ENCODE data around the gene SPACA5. TPM values are rescaled to one million over a fixed set of nuclear protein-coding genes. Genes with fewer than 3 reads are reported as not detected.
A peak's percentile ranks its signal among the peaks of the same experiment; 100 is the strongest.
"Not testable (repeated sequence)": the region's sequence is repeated elsewhere in the genome, so short reads cannot be mapped to it uniquely, and the experiment has no call there.

The SPACA5 gene
- total RNA-seq, 1 donor: not detected

DNA sequence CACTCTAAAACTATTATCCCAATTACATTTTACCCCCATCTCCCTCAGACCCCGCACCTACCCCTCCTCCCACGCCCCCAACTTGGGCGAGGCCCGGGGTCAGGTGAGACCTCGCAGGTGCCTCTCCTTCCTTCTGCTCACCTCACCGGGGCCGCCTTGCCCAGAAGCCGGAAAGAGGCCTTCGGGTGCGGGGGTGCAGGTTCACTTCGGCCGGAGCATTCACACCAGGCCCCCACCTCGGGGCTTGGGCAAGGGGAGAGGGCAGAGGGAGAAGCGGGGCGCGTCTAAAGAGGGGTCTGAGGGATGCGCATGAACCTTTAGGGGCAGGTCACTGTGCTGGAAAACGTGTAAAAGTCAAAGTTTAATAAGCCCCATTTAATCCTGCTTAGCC, 3.4 kb upstream of the SPACA5 start:
- TF ChIP-seq, protein P1, sequence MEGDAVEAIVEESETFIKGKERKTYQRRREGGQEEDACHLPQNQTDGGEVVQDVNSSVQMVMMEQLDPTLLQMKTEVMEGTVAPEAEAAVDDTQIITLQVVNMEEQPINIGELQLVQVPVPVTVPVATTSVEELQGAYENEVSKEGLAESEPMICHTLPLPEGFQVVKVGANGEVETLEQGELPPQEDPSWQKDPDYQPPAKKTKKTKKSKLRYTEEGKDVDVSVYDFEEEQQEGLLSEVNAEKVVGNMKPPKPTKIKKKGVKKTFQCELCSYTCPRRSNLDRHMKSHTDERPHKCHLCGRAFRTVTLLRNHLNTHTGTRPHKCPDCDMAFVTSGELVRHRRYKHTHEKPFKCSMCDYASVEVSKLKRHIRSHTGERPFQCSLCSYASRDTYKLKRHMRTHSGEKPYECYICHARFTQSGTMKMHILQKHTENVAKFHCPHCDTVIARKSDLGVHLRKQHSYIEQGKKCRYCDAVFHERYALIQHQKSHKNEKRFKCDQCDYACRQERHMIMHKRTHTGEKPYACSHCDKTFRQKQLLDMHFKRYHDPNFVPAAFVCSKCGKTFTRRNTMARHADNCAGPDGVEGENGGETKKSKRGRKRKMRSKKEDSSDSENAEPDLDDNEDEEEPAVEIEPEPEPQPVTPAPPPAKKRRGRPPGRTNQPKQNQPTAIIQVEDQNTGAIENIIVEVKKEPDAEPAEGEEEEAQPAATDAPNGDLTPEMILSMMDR (IDR thresholded peaks at IDR 0.05; ENCODE audit: extremely low read depth, low read depth, low read length): no peak
- H3K4me1 ChIP-seq (ENCODE audit: insufficient read depth, low read length): no peaks in the 10 kb centered on the region
- H3K79me2 ChIP-seq (ENCODE audit: insufficient read depth, low read length): peaks cover 9% of the 10 kb centered on the region
- no peaks in the 10 kb centered on the region for H3K36me3 ChIP-seq (ENCODE audit: insufficient read depth, low read length)
- H4K20me1 ChIP-seq (ENCODE audit: insufficient read depth, low read length): no peaks in the 10 kb centered on the region
- no peaks in the 10 kb centered on the region for H3K27me3 ChIP-seq (ENCODE audit: insufficient read depth, low read length)
- H3K27ac ChIP-seq (ENCODE audit: low read depth, low read length): peak overlapping the region; percentile 66
- no peak for DNase-seq (ENCODE audit: insufficient read length, low spot score, missing footprints)
- peak overlapping the region; percentile 95 for H2AFZ ChIP-seq (ENCODE audit: low read length)
- peak overlapping the region; percentile 88 for H3K4me3 ChIP-seq (ENCODE audit: insufficient read depth, low read length)
- H3K4me2 ChIP-seq (ENCODE audit: insufficient read depth, low read length): peak overlapping the region; percentile 83
- H3K9me3 ChIP-seq (ENCODE audit: low read depth, low read length): no peaks in the 10 kb centered on the region

DNA sequence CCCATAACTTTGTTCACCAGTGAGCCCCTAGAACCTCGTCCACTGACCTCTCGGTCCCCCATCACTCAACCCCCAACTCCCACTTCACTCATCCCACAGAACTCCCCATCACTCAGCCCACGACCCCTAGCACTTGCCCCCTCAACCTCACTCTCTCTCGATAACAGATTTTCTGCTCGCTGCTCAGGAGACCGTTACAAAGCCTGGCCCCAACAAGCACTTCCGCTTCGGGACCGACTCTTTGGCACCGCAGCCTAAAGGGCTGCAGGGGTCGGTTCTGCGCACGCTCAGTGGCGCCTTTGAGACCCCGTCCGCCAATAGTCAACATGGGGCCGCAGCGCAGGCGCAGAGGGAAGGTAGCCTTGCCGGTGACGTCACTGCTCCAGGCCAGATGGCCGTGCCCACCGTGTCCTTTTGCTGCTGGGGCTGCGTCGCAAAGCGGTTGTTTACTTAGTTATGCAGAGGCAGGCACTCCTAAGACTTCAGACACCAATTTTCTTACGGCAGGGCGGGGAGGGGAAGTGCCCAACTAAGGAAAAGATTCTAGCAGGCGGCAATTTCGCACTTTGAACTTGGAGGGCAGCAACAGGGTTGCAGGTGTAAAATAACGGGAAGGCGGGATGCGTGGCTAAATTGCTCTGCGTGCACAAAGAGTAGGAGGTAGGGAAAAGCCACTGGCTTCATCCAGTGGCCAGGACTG, 2.9 kb upstream of the SPACA5 start, which contains the start of gene ZNF182:
Gene ZNF182 (minus strand): TSS at position 232 of the 700 bp plus-strand sequence. CDS start 1,380 bp downstream, outside the sequence.
- TF ChIP-seq, protein P1 (IDR thresholded peaks at IDR 0.05; ENCODE audit: extremely low read depth, low read depth, low read length): no peak
- Histone ChIP-seq H3K27me3 (ENCODE audit: insufficient read depth, low read length) (no peaks in the 10 kb centered on the region), H3K4me3 (ENCODE audit: insufficient read depth, low read length) (peak within 1 kb of the TSS; percentile 88), H4K20me1 (ENCODE audit: insufficient read depth, low read length) (no peaks in the 10 kb centered on the region), H3K79me2 (ENCODE audit: insufficient read depth, low read length) (peaks cover 9% of the 10 kb centered on the region), H3K27ac (ENCODE audit: low read depth, low read length) (peak within 1 kb of the TSS; percentile 66), H2AFZ (ENCODE audit: low read length) (peak within 1 kb of the TSS; percentile 95), H3K4me1 (ENCODE audit: insufficient read depth, low read length) (no peaks in the 10 kb centered on the region), H3K36me3 (ENCODE audit: insufficient read depth, low read length) (no peaks in the 10 kb centered on the region), H3K9me3 (ENCODE audit: low read depth, low read length) (no peaks in the 10 kb centered on the region), H3K4me2 (ENCODE audit: insufficient read depth, low read length) (peak within 1 kb of the TSS; percentile 83)
- peak; percentile 96 for DNase-seq (ENCODE audit: insufficient read length, low spot score, missing footprints)

DNA sequence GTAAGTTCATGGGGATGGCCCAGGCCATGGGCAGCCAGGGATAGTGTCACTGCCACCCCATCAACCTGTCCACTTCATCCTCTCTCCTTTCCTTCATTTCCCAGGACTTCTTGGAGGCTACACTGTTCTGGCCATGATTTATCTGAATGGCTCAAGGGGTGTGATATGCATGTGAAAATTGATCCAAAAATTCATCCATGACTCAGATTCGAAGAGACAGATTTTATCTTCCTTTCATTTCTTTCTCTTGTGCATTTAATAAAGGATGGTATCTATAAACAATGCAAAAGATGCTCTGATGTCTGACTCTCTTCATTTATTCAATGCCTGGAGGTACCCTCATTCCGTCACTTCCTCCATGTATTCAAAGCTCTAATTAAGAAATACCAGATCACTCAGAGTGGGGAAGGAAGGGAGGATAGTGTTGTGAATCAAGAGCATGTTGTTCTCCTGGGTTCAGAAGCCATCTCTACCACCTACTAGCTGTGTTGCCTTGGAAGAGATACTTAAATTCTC, 2.7 kb downstream of the SPACA5 start:
- not testable (repeated sequence) for H3K4me1 ChIP-seq (ENCODE audit: insufficient read depth, low read length); DNase-seq (ENCODE audit: insufficient read length, low spot score, missing footprints); H3K27ac ChIP-seq (ENCODE audit: low read depth, low read length); H3K36me3 ChIP-seq (ENCODE audit: insufficient read depth, low read length); H4K20me1 ChIP-seq (ENCODE audit: insufficient read depth, low read length); H3K9me3 ChIP-seq (ENCODE audit: low read depth, low read length); H3K27me3 ChIP-seq (ENCODE audit: insufficient read depth, low read length); H3K79me2 ChIP-seq (ENCODE audit: insufficient read depth, low read length); H3K4me3 ChIP-seq (ENCODE audit: insufficient read depth, low read length); H2AFZ ChIP-seq (ENCODE audit: low read length); H3K4me2 ChIP-seq (ENCODE audit: insufficient read depth, low read length)

DNA sequence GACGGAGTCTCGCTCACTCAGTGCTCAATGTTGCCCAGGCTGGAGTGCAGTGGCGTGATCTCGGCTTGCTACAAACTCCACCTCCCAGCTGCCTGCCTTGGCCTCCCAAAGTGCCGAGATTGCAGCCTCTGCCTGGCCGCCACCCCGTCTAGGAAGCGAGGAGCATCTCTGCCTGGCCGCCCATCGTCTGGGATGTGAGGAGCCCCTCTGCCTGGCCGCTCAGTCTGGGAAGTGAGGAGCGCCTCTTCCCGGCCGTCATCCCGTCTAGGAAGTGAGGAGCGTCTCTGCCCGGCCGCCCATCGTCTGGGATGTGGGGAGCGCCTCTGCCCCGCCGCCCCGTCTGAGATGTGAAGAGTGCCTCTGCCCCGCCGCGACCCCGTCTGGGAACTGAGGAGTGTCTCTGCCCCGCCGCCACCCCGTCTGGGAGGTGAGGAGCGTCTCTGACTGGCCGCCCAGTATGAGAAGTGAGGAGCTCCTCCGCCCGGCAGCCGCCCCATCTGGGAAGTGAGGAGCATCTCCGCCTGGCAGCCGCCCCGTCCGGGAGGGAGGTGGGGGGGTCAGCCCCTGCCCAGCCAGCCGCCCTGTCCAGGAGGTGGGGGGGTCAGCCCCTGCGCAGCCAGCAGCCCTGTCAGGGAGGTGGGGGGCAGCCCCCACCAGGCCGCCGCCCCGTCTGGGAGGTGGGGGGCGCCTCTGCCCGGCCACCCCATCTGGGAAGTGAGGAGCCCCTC, 10.0 kb downstream of the SPACA5 start:
- H2AFZ ChIP-seq (ENCODE audit: low read length); H3K4me3 ChIP-seq (ENCODE audit: insufficient read depth, low read length); H3K27me3 ChIP-seq (ENCODE audit: insufficient read depth, low read length); H3K36me3 ChIP-seq (ENCODE audit: insufficient read depth, low read length); H3K79me2 ChIP-seq (ENCODE audit: insufficient read depth, low read length); DNase-seq (ENCODE audit: insufficient read length, low spot score, missing footprints); H3K4me1 ChIP-seq (ENCODE audit: insufficient read depth, low read length); H3K9me3 ChIP-seq (ENCODE audit: low read depth, low read length); H4K20me1 ChIP-seq (ENCODE audit: insufficient read depth, low read length); H3K27ac ChIP-seq (ENCODE audit: low read depth, low read length); H3K4me2 ChIP-seq (ENCODE audit: insufficient read depth, low read length): not testable (repeated sequence)

DNA sequence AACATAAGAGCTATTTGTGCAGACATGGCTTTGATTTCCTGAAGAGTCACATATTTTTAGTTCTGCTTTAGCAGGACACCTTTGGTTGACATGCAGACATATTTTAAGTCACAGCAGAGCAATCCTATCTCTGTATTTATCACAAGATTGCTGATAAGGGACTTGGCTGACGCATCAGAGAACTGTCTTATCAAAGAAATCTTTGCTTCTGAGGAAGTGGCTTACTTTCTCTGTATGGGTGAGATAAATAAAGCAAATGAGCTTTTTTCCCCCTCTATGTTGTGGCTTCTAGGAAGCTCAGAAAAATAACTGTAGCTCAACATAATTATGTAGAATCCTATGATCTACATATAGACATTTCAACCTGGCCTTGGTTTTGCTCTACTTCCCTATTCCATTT, 13.1 kb downstream of the SPACA5 start:
- not testable (repeated sequence) for H3K27ac ChIP-seq (ENCODE audit: low read depth, low read length); H2AFZ ChIP-seq (ENCODE audit: low read length); H3K36me3 ChIP-seq (ENCODE audit: insufficient read depth, low read length); H3K79me2 ChIP-seq (ENCODE audit: insufficient read depth, low read length); DNase-seq (ENCODE audit: insufficient read length, low spot score, missing footprints); H3K4me2 ChIP-seq (ENCODE audit: insufficient read depth, low read length); H3K4me1 ChIP-seq (ENCODE audit: insufficient read depth, low read length); H4K20me1 ChIP-seq (ENCODE audit: insufficient read depth, low read length); H3K27me3 ChIP-seq (ENCODE audit: insufficient read depth, low read length); H3K4me3 ChIP-seq (ENCODE audit: insufficient read depth, low read length); H3K9me3 ChIP-seq (ENCODE audit: low read depth, low read length)

DNA sequence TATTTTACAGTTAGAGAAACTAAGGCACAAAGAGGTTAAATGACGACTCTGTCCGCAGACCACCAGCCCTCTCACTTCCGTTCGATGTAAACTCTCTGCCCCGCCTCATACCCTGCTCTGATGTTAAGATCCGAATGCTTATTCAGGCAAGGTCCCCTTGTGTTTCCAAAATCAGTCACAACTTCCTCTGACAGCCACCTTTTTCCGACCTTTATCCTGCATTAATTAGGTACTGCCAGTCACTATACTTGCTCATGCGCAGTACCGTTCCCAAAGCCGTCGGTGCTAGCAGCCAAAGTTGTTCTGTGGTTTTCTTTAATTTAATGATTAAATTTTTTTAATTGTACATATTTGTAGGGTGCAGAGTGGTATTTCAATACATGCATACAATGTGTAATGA, 13.7 kb downstream of the SPACA5 start:
- not testable (repeated sequence) for H3K36me3 ChIP-seq (ENCODE audit: insufficient read depth, low read length); H3K79me2 ChIP-seq (ENCODE audit: insufficient read depth, low read length); H3K27me3 ChIP-seq (ENCODE audit: insufficient read depth, low read length); DNase-seq (ENCODE audit: insufficient read length, low spot score, missing footprints); H2AFZ ChIP-seq (ENCODE audit: low read length); H3K9me3 ChIP-seq (ENCODE audit: low read depth, low read length); H4K20me1 ChIP-seq (ENCODE audit: insufficient read depth, low read length); H3K4me1 ChIP-seq (ENCODE audit: insufficient read depth, low read length); H3K4me3 ChIP-seq (ENCODE audit: insufficient read depth, low read length); H3K27ac ChIP-seq (ENCODE audit: low read depth, low read length)
- H3K4me2 ChIP-seq (ENCODE audit: insufficient read depth, low read length): peak overlapping the region; percentile 89

Data from osteoblast (primary cell).